GM18861 (cell line): ENCODE results near the gene ZBTB1.
"Not testable (repeated sequence)": the region's sequence is repeated elsewhere in the genome, so short reads cannot be mapped to it uniquely, and the experiment has no call there.

Experiments
- ATAC-seq: cut with Tn5 transposase; IDR thresholded peaks from one replicate; pipeline ENCODE4 v1.9.1; 2021; ENCODE audit not compliant: unreplicated experiment

The ZBTB1 gene

GRCh38 chr14:64522591-64523355 is 18.2 kb downstream of the ZBTB1 start:
- ATAC-seq = no peak

- ATAC-seq = no peak
These were observed 20.8 kb downstream of the ZBTB1 start for GRCh38 chr14:64525354-64525753.

- no peak for ATAC-seq
These were observed 27.0 kb downstream of the ZBTB1 start for GRCh38 chr14:64531567-64531966.

DNA sequence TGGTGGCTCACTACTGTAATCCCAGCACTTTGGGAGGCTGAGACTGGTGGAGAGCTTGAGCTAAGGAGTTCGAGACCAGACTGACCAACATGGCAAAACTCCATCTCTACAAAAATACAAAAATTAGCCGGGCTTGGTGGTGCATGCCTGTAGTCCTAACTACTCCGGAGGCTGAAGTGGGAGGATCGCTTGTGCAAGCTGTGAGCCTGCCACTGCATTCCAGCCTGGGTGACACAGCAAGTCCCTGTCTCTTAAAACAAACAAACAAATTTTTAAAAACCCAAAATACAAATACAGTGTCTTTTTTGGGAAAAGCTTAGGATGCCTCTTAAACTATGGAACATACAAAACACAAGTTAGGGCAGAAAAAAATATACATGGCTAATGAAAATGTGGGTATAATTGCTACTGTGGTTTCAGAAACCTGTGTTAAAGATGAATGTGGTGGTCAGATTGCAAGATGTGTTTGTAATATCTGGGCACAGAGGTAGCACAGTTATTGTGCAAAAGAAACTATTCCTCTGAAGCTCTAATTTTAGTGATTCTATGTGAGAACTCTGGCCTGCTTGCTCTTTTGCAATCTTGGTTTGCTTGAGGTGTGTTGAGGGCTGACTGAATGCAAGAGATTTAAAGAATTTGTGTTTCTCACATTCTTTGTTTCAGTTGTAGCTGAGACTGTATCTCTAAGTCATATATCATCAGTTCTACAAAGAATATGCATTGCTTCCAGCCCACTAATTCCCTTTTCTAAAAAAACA is 32.1 kb downstream of the ZBTB1 start:
- ATAC-seq = no peak

DNA sequence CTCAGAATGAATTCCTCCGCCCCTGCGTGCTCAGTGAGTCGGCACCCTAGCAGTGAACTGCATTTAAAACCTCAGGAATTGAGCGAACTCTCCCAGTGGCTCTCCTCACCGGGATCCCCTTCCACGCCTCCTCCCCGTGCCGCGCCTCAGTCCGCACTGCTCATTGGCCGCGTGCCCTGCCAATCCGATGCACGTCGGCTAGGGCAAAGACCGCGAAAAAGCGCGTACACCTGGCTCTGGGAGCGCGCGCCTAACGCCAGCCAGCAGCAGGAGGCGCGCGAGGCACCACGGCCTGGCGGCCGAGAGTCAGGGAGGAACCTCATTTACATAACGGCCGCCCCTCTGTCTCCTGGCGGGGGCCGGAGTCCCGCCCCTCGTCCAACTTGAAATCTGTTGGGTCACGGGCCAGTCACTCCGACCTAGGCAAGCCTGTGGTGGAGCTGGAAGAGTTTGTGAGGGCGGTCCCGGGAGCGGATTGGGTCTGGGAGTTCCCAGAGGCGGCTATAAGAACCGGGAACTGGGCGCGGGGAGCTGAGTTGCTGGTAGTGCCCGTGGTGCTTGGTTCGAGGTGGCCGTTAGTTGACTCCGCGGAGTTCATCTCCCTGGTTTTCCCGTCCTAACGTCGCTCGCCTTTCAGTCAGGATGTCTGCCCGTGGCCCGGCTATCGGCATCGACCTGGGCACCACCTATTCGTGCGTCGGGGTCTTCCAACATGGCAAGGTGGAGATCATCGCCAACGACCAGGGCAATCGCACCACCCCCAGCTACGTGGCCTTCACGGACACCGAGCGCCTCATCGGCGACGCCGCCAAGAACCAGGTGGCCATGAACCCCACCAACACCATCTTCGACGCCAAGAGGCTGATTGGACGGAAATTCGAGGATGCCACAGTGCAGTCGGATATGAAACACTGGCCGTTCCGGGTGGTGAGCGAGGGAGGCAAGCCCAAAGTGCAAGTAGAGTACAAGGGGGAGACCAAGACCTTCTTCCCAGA is 35.9 kb downstream of the ZBTB1 start, which contains the start of gene HSPA2:
Gene HSPA2, plus strand, starts transcription at position 534 of the 995 bp plus-strand sequence. Its CDS starts 109 bp downstream, at position 643.
- peak; percentile 92 for ATAC-seq

DNA sequence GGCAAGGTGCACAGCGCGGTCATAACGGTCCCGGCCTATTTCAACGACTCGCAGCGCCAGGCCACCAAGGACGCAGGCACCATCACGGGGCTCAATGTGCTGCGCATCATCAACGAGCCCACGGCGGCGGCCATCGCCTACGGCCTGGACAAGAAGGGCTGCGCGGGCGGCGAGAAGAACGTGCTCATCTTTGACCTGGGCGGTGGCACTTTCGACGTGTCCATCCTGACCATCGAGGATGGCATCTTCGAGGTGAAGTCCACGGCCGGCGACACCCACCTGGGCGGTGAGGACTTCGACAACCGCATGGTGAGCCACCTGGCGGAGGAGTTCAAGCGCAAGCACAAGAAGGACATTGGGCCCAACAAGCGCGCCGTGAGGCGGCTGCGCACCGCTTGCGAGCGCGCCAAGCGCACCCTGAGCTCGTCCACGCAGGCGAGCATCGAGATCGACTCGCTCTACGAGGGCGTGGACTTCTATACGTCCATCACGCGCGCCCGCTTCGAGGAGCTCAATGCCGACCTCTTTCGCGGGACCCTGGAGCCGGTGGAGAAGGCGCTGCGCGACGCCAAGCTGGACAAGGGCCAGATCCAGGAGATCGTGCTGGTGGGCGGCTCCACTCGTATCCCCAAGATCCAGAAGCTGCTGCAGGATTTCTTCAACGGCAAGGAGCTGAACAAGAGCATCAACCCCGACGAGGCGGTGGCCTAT is 36.8 kb downstream of the ZBTB1 start:
- no peak for ATAC-seq

- no peak for ATAC-seq
These were observed 37.6 kb downstream of the ZBTB1 start for GRCh38 chr14:64541972-64542835.

DNA sequence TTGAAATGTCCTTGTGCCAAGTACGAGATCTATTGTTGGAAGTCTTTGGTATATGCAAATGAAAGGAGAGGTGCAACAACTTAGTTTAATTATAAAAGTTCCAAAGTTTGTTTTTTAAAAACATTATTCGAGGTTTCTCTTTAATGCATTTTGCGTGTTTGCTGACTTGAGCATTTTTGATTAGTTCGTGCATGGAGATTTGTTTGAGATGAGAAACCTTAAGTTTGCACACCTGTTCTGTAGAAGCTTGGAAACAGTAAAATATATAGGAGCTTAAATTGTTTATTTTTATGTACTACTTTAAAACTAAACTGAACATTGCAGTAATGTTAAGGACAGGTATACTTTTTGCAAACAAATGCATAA is 38.2 kb downstream of the ZBTB1 start:
- no peak for ATAC-seq

DNA sequence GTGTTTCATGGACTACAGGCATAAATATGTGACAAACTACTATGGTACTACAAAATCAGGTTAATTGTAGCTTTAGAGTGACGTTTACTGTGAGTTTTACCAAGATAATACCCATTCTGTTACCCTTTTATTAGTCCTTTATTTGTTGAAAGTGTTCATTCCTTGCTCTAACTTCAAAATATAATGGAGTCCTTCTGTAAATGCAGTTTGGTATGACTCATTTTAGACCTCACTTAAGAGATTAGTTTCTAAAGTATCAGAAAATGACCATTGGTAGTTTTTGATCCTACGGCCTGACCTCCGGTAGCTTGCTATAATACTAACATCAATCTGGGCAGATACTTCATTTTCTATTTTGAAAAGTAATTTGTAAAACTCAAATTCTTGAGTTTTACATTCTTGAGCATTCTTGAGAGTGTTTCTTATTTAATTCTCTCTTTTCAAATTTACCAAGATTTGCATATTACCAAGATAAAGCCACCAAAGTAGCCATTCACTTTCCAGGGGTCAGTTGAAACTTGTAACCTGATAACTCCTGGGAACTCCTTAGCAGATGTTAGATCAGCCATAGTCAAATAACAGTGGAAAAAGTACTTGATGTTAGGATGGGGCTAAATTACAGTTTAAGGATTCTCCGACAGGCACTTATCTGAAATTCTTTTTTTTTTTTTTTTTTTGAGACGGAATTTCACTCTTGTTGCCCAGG is 40.2 kb downstream of the ZBTB1 start:
- ATAC-seq = no peak

GRCh38 chr14:64549016-64549415 is 44.4 kb downstream of the ZBTB1 start:
- ATAC-seq = no peak

- ATAC-seq = no peak
These were observed 45.4 kb downstream of the ZBTB1 start, which contains the start of gene PPP1R36 for GRCh38 chr14:64549791-64550620. Gene PPP1R36, plus strand, starts transcription at chr14:64549961. Its CDS starts 37 bp downstream, at chr14:64549998.

DNA sequence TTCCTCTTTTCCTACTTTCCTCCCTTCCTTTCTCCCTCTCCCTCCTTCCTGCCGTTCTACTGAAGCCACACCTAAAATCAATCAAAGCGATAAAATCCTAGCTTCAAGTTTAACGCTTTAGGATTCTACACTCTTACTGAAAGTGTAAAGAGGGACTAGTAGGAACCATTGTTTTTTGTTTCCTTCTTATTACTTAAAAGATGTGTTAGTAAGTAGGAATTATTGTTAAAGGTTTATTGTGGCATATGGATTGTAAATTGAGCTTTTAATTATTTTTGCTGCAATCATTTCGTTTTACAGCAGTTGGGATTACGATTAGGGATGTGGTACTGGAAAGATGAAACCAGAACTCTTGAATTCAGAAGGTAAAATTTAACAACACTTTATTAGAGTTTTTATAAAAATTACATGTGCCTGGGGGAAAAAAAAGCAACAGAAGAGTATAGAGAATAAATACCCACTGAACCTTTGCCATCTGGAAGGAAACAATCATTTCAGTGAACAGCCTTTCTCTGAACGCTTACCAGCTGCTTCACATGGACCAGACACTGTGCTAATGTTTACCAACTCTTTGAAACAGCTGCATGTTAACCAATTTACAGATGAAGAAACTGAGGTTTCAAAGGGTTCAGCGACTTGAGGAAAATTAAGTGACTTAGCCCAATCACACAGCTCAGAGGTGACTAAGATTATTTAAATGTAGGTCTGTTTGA is 46.2 kb downstream of the ZBTB1 start:
- no peak for ATAC-seq

DNA sequence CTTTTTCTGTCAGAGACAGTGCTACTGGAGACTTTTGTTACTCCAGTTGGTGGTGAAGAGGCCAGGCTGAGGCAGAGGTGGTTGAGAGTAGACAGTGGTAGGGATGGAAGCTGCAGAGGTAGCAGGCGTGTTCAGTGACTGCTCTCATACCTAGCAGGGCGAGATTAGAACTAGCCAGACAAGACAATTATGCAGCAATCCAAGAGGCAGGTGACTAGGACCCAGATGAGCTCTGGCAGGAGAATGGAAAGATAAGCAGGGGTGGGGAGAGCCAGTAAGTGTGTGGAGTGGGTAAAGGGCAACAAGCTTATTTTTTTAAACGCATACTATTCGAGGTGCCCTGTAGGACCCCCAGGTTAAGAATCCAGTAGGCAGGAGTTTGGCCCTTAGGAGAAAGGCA is 50.0 kb downstream of the ZBTB1 start:
- ATAC-seq = no peak

- no peak for ATAC-seq
These were observed 52.0 kb downstream of the ZBTB1 start for GRCh38 chr14:64556526-64556925.

GRCh38 chr14:64558216-64558615 is 53.6 kb downstream of the ZBTB1 start:
- ATAC-seq = not testable (repeated sequence)

GRCh38 chr14:64561631-64562030 is 57.1 kb downstream of the ZBTB1 start:
- ATAC-seq = no peak

DNA sequence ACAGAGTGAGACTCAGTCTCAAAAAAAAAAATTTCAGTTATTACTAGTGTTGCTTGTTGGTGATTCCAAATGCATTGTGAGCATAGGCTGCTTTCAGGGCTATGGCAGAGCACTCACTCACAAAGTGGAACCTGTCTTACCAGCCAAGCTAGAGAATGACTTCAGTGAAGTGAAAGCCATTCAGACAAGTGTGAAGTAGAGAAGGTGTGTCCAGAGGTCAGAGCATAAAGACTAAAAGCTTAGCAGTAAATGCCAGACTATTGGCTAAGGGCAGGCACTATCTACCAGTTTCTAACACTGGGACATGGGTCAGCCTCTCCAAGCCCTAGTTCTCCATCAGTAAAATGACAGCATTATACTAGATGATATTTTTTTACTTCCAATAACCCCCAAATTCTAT is 57.9 kb downstream of the ZBTB1 start:
- no peak for ATAC-seq
